Esophagus muscularis mucosa (tissue), 4 donors: ENCODE data around the gene RXRB. TPM values are rescaled to one million over a fixed set of nuclear protein-coding genes. Genes with fewer than 3 reads are reported as not detected.

Experiments used
- DNase-seq: peaks from one replicate; pipeline ENCODE4 v3.0.0-alpha.2; 2017; ENCODE audit errors: extremely low spot score
- H3K27ac ChIP-seq, 4 donors: fragments of 200-600 bp; sonication (generic); replicated peaks in 1 of 4; 1 replicate in 3 of 4; 2 replicates in 1 of 4; pipeline ENCODE4 v1.5.1; 2016 to 2019; ENCODE audit warnings: mild to moderate bottlenecking in 1 of 4
- H3K27me3 ChIP-seq, 4 donors: fragments of 200-600 bp; sonication (generic); one replicate each; pipeline versions ENCODE4 v1.5.1 to v1.6.0; 2016 to 2019
- H3K36me3 ChIP-seq, 4 donors: fragments of 200-600 bp; sonication (generic); one replicate each; pipeline ENCODE4 v1.5.1; 2016 to 2019
- H3K4me1 ChIP-seq, 4 donors: fragments of 200-600 bp; sonication (generic); one replicate each; pipeline ENCODE4 v1.5.1; 2016 to 2019
- H3K4me3 ChIP-seq, 4 donors: fragments of 200-600 bp; sonication (generic); 1 replicate in 2 of 4; 2 replicates in 2 of 4; pipeline ENCODE4 v1.5.1; 2016 to 2019; ENCODE audit warnings: mild to moderate bottlenecking in 4 of 4, moderate library complexity in 1 of 4
- H3K9me3 ChIP-seq, 4 donors: fragments of 200-600 bp; sonication (generic); 1 replicate in 3 of 4; 2 replicates in 1 of 4; pipeline ENCODE4 v1.5.1; 2016 to 2019
- EP300 ChIP-seq: sonication (generic); formaldehyde crosslinking; IDR thresholded peaks from one replicate; pipeline ENCODE4 v1.6.1; 2017; ENCODE audit warnings: antibody characterized with exemption
- POLR2A ChIP-seq: fragments of 450-650 bp; IDR thresholded peaks from one replicate; pipeline ENCODE4 v1.6.1; 2017; ENCODE audit warnings: antibody characterized with exemption, moderate library complexity, mild to moderate bottlenecking, low read depth
- POLR2AphosphoS5 ChIP-seq, 2 donors: sonication (generic); formaldehyde crosslinking; IDR thresholded peaks; one replicate each; pipeline ENCODE4 v1.6.1; 2017; ENCODE audit warnings: antibody characterized with exemption in 2 of 2
- WGBS: methylation state at CpG from one replicate; pipeline ENCODE4 v1.1.5; 2018; 5-methylcytosine and 5-hydroxymethylcytosine counted together
- intact Hi-C: fragments of 100-400 bp; cut with DNase I; formaldehyde crosslinking; loops from one replicate; pipeline ENCODE4 v1.15.1; 2023
- total RNA-seq, 4 donors: library from RNA; depleted of rRNA; stranded (reverse); fragments of >200 nt; gene quantifications; one replicate each; pipeline versions ENCODE4 v1.1.0 to v1.2.1, GENCODE V29; 2016
- TF ChIP-seq, protein P1 (sequence below), 3 experiments: fragments of 200-600 bp in 2 of 3; fragments of 450-650 bp in 1 of 3; sonication (generic) in 2 of 3; IDR thresholded peaks; one replicate each; pipeline ENCODE4 v1.5.1; 2017 to 2019; ENCODE audit warnings: antibody characterized with exemption in 3 of 3, mild to moderate bottlenecking in 2 of 3, moderate library complexity in 1 of 3

RXRB gene
- total RNA-seq, 4 donors from 2014 or later, result 21.5 to 34.1 (median 32.2) TPM

DNA sequence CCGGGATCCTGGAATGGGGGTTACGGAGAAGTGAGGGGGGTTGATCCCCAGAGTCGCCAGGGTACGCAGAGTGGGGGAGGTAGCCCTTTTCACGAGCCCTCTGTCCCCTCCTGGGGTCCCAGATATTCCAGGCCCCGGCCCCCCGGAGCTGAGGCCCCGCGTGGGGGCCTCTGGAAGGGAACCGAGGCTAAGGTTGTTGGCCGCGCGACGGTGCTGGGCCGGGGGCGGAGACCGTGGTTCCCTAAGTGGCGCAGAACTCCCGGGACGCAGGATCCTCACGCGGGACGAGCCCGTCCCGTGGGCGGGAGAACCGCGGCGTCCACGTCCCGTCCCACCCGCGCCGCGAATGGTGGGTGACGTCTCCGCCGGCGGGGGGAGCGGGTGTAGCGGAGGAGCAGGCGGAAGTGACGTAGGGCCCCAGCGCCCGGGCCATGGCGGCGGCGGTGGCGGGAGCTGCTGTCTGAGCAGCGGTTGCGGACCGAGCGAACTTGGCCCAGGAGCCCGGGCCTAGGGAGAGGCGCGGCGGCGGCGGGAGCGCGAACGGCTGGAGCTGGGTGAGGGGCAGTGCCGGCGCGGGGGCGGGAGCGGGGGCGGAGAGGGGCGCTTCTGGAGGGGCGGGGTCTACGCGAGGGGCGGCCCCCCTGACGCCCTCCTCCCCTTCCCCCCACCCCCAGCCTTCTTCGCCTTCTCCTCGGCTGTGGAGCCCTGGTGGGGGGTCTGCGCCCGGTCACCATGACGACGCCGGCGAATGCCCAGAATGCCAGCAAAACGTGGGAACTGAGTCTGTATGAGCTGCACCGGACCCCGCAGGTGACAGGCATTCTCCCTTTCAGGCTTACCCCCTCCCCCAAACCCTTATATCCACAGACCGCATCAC lies 7.9 kb upstream of the RXRB start, which contains the start of gene RING1:
Gene RING1 (plus strand): TSS at position 410 of the 877 bp plus-strand sequence. CDS start 323 bp downstream, at position 733.
- Histone ChIP-seq H3K27me3 (no peaks in the 10 kb centered on the region), H3K9me3 (no peaks in the 10 kb centered on the region), H3K36me3 (peaks cover 5 to 34% (median 32%) of the 10 kb centered on the region in 4 donors), H3K4me3 (peak within 1 kb of the TSS; percentile 76 to 96 (median 93)), H3K27ac (peak within 1 kb of the TSS; percentile 92 to 97 (median 95)), H3K4me1 (peaks cover 36 to 67% (median 51%) of the 10 kb centered on the region in 4 donors)
- WGBS, result 2% methylated on average over 13 of the region's 86 CpGs
- intact Hi-C loops, result no loop called here
- TF ChIP-seq POLR2A, result peak; percentile 99
- TF ChIP-seq, protein P1, sequence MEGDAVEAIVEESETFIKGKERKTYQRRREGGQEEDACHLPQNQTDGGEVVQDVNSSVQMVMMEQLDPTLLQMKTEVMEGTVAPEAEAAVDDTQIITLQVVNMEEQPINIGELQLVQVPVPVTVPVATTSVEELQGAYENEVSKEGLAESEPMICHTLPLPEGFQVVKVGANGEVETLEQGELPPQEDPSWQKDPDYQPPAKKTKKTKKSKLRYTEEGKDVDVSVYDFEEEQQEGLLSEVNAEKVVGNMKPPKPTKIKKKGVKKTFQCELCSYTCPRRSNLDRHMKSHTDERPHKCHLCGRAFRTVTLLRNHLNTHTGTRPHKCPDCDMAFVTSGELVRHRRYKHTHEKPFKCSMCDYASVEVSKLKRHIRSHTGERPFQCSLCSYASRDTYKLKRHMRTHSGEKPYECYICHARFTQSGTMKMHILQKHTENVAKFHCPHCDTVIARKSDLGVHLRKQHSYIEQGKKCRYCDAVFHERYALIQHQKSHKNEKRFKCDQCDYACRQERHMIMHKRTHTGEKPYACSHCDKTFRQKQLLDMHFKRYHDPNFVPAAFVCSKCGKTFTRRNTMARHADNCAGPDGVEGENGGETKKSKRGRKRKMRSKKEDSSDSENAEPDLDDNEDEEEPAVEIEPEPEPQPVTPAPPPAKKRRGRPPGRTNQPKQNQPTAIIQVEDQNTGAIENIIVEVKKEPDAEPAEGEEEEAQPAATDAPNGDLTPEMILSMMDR (IDR thresholded peaks at IDR 0.05), result no peak
- TF ChIP-seq POLR2AphosphoS5 (IDR thresholded peaks at IDR 0.05), result peak; percentile 100
- peak; percentile 96 for DNase-seq

DNA sequence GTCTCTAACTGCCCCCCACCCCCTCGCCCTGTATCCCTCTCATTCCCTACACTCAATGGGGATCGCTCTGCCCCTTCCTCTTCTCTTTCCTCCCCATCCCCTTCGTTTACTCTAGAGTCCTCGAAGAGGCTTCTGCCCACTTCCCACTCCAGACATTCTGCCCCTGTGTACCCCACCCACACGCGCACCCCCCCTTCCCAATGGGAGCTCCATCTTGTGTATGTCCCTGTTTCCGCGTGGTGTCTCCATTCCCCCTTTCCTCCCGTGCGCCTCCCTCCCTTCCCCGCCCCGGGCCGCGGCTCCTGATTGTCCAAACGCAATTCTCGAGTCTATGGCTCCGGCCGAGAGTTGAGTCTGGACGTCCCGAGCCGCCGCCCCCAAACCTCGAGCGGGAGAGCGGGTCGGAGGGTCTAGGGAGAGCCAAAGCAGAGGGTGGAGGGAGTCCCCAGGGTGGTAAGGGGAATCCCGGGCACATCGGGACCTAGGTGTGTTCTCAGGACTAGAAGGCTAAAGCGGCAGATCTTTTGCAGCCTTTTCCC lies 7.2 kb upstream of the RXRB start:
- intact Hi-C loops, result no loop called here
- Histone ChIP-seq H3K27me3 (no peaks in the 10 kb centered on the region), H3K27ac (peak overlapping the region; percentile 92 to 97 (median 95)), H3K36me3 (peaks cover 12 to 41% (median 39%) of the 10 kb centered on the region in 4 donors), H3K9me3 (no peaks in the 10 kb centered on the region), H3K4me3 (peak overlapping the region; percentile 76 to 96 (median 93)), H3K4me1 (peaks cover 37 to 67% (median 49%) of the 10 kb centered on the region in 4 donors)
- no peak for TF ChIP-seq POLR2AphosphoS5 (IDR thresholded peaks at IDR 0.05)
- TF ChIP-seq EP300, result no peak
- TF ChIP-seq, protein P1 (IDR thresholded peaks at IDR 0.05), result no peak
- no peak for TF ChIP-seq POLR2A
- no peak for DNase-seq
- WGBS, result 1% methylated on average over 29 of the region's 29 CpGs

DNA sequence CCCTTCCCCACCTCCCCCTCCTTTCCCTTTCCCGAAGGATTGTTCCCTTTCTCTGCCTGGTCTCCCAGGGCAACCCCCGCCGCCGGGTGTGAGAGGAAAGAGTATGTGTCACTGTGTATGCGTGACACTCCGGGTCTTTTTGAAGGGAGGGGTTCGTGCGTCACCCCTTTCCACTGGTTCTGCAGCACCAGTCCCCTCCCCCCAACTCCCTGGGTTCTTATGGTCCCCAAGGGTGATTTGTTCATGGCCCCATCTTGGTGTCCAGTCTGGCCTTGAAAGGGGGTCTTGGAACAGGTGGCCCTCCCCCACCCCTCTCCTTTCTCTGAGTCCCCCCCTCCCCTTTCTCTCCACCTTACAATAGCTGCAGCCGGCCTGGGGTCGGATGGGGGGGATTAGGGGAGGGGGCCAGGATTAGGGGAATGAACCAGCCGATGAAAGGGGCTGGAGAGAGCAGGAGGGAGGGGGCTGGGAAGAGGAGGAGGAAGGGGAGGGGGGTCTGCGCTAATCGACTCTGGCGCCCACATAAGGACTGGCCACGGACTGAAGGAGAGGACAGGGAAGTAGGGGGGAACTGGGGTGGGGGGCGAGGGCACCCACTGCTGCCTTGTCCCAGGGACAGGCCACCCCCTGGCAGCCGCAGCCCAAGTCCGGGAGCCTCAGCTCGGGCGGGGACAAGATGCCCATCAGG lies 6.5 kb upstream of the RXRB start:
- intact Hi-C loops, result no loop called here

More for the DNA sequence above, 6.5 kb upstream of the RXRB start:
- Histone ChIP-seq H3K9me3 (no peaks in the 10 kb centered on the region), H3K27ac (peak overlapping the region; percentile 92 to 97 (median 95)), H3K4me3 (peak overlapping the region; percentile 76 to 96 (median 93)), H3K4me1 (peaks cover 41 to 67% (median 52%) of the 10 kb centered on the region in 4 donors), H3K36me3 (peaks cover 18 to 46% (median 44%) of the 10 kb centered on the region in 4 donors), H3K27me3 (no peaks in the 10 kb centered on the region)
- 22% methylated on average over 19 of the region's 20 CpGs for WGBS
- TF ChIP-seq POLR2AphosphoS5 (IDR thresholded peaks at IDR 0.05) (no peak), EP300 (no peak), POLR2A (no peak)
- TF ChIP-seq, protein P1 (IDR thresholded peaks at IDR 0.05), result no peak
- no peak for DNase-seq
